HG03378 (cell line): ENCODE data around the gene ANKRD28.
"Not testable (repeated sequence)": the region's sequence is repeated elsewhere in the genome, so short reads cannot be mapped to it uniquely, and the experiment has no call there.

Experiments used
- ATAC-seq: cut with Tn5 transposase; IDR thresholded peaks from one replicate; pipeline ENCODE4 v1.9.1; 2021; ENCODE audit warnings: mild to moderate bottlenecking, moderate library complexity; ENCODE audit not compliant: unreplicated experiment

ANKRD28 gene

GRCh38 chr3:15797642-15798303 is at the start of gene ANKRD28:
Gene ANKRD28, minus strand, starts transcription at chr3:15797979. Its CDS starts 1,458 bp downstream, at chr3:15796521.
- peak; percentile 31 for ATAC-seq

GRCh38 chr3:15847239-15847638 is 49.5 kb upstream of the ANKRD28 start:
- no peak for ATAC-seq

GRCh38 chr3:15846606-15847005 is 48.8 kb upstream of the ANKRD28 start:
- ATAC-seq: no peak

GRCh38 chr3:15845475-15845874 is 47.7 kb upstream of the ANKRD28 start:
- ATAC-seq: no peak

- no peak for ATAC-seq
Measured at GRCh38 chr3:15844889-15845288, 47.1 kb upstream of the ANKRD28 start.

- ATAC-seq: not testable (repeated sequence)
Measured at GRCh38 chr3:15841091-15841973, 43.6 kb upstream of the ANKRD28 start.

- no peak for ATAC-seq
Measured at GRCh38 chr3:15839568-15839967, 41.8 kb upstream of the ANKRD28 start.

- ATAC-seq: no peak
Measured at GRCh38 chr3:15831927-15832326, 34.1 kb upstream of the ANKRD28 start.

- no peak for ATAC-seq
Measured at GRCh38 chr3:15825016-15825415, 27.2 kb upstream of the ANKRD28 start.

- ATAC-seq: no peak
Measured at GRCh38 chr3:15823092-15823491, 25.3 kb upstream of the ANKRD28 start.

- ATAC-seq: no peak
Measured at GRCh38 chr3:15822281-15822680, 24.5 kb upstream of the ANKRD28 start.

- no peak for ATAC-seq
Measured at GRCh38 chr3:15820911-15821310, 23.1 kb upstream of the ANKRD28 start.

- ATAC-seq: no peak
Measured at GRCh38 chr3:15819576-15819975, 21.8 kb upstream of the ANKRD28 start.

GRCh38 chr3:15819043-15819442 is 21.3 kb upstream of the ANKRD28 start:
- no peak for ATAC-seq

- ATAC-seq: no peak
Measured at GRCh38 chr3:15815696-15816095, 17.9 kb upstream of the ANKRD28 start.

GRCh38 chr3:15813079-15813478 is 15.3 kb upstream of the ANKRD28 start:
- ATAC-seq: not testable (repeated sequence)

- ATAC-seq: no peak
Measured at GRCh38 chr3:15812183-15812582, 14.4 kb upstream of the ANKRD28 start.

- ATAC-seq: peak; percentile 32
Measured at GRCh38 chr3:15810702-15811101, 12.9 kb upstream of the ANKRD28 start.

- ATAC-seq: no peak
Measured at GRCh38 chr3:15809313-15809712, 11.5 kb upstream of the ANKRD28 start.

GRCh38 chr3:15808679-15809310 is 11.0 kb upstream of the ANKRD28 start:
- no peak for ATAC-seq

- ATAC-seq: peak; percentile 81
Measured at GRCh38 chr3:15805756-15806266, 8.0 kb upstream of the ANKRD28 start.
